ENCODE data around the gene GCM1.

GCM1 gene

DNA sequence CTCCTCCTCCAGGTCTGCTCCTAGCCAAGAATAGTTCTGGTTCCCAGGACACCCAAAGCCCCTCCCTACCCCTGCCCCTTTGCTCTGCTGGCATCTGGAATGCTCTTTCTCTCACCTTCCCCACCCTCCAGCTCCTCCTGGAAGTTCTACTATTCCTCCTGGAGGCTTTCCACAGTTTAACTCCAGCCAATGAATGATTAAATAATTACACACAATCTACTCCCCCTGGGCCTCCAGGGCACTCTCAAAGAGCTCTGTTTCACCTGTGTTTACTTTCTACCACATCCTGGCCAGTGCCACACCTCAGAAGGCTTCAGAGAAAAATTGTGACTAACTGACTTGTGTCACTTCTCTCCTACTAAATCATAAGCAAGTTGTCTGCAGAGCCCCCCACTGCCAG is 36.2 kb downstream of the GCM1 start:
- Histone ChIP-seq H3K4me3 (no peak overlapping the region), H3K27ac (no peak overlapping the region)

DNA sequence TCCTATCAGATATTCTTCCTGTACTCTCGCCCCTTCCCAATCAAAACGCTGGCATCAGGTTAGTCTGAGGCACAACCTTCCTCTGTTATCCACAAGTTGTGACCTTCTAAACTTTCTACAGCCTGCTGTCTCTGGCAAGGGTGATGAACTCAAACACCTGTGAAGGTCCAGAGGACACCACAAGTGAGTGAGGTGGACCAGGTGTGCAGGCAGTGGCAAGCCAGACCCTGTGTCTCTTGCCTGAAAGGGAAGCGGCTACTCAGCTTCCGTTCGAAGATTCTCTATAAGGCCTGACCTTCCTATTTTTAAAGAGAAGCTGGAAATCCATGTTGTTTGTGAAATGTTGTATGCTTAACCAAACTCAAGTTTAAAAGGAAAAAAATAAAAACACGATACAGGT is 36.8 kb downstream of the GCM1 start:
- no peak overlapping the region for H3K4me3 ChIP-seq
- no peak overlapping the region for H3K27ac ChIP-seq

DNA sequence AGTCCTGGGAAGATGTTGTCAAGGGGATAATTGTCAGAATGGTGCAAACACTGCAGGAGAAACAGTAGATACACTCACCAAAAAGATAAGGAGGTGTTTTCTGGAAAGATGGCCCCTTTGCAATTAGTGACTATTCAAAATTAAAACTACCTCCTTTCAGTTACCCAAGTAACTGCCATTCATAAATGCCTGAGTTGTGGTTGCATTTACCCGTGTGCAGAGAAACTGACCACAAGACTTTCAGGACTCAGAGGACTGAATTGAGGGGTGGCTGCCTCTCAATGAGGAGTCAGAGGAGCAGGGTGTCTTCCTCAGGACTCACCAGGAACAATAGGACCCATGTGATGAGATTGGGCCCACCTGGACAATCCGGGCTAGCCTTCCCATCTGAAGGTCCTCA is 39.0 kb downstream of the GCM1 start:
- H3K4me3 ChIP-seq = no peak overlapping the region
- no peak overlapping the region for H3K27ac ChIP-seq

DNA sequence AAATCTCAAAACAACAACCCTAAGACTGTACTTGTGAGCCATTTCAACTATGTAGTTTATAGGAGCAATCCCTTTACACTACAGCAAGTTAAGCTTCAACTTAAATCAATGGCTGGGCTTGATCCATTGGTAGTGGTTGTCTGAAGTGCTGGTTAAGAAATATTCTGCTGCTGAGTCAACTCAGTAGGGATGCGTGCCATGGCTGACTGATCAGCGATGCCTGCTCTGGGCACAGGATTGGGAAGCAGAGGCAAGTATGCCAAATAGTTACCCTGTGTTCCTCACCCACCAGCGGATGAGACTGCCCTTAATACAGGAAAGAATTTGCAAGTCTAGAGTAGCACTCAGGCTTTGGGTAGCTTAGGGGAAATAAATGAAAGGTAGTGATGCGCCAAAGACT is 41.5 kb downstream of the GCM1 start:
- Histone ChIP-seq H3K4me3 (no peak overlapping the region), H3K27ac (no peak overlapping the region)

DNA sequence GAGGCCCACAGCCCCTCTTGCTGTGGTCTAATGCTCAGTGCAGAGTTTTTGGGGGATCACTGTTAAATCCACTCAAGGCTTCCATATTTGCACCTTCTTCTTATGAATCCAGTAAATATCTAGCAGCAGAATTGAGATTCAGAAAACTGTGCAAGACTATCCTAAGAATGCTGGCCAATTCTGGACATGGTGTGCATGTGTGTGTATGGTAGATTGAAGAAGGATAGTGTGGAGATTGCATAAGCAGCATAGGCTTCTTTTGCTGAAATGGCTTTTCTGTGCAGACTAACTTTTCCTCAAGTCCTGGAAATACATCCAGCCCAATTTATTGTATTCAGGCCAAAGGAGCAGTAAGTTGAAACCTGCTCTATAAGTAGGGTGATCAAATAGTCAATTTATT is 43.7 kb downstream of the GCM1 start:
- Histone ChIP-seq H3K4me3 (no peak overlapping the region), H3K27ac (no peak overlapping the region)

DNA sequence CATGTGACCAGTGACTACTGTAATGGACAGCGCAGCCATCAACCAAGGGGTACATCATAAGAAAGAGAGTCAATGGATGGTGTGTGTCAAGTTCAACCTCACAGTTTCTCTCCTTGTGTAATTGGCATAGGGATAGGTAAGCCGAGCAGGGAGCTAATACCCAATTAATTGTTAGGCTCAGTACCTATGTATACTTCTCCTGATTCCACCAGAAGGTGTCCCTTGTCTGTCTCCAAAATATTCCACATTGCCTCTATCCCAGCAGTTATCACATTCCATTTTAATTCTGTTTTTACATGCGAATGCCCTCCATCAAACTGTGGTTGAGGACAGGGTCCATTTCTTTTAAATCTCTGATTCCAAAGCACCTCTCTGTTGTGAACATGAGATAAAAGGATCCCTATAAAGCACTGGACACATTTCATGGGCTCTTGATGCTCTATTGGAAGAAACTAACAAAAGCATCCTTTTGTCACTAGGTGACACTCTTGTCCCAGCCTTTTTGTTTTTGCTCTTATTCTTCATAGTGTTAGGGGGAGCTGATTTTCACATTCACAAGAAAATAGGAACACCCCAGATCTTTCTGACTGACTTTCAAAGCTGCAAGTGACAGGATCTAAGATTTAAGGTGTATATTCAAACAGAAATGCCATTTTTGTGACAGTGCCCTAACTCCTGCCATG is 44.5 kb downstream of the GCM1 start:
- H3K4me3 ChIP-seq = no peak overlapping the region
- no peak overlapping the region for H3K27ac ChIP-seq

DNA sequence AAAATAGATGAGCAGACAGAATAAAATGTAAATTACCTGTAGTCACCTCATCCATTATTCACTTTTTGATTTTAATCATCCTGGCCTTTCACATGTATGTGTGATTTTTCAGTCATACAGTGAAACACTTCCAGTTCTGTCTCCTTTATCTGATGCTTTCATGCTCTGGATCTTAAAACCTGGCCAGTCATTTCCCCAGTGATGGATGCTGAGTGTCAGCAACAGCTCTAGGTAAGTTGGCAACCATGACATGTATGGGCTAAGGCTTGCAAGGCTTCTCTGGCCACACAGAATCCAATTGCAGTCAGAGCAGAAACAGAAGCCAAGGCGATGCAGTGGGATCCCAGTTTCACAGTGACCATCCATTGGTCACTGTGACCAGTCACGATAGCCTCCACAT is 47.6 kb downstream of the GCM1 start:
- Histone ChIP-seq H3K27ac (no peak overlapping the region), H3K4me3 (no peak overlapping the region)

DNA sequence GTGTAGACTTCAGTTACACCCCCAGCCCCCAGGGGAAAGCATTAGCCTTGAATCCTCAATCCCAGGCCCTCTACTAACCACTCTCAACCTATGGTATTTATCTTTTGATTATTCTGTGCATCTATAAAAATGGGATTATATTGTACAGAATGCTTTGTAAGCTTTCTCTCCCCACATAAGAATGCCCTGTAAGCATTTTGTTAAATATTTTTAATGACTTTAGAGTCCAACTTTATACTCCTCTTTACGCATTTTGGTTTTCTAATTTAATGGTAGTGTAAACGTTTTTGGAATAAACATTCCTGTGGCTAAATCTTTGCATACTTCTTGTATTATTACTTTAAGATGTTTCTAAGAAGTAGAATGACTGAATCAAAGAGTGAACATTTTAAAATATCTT is 48.1 kb downstream of the GCM1 start:
- no peak overlapping the region for H3K27ac ChIP-seq
- no peak overlapping the region for H3K4me3 ChIP-seq

DNA sequence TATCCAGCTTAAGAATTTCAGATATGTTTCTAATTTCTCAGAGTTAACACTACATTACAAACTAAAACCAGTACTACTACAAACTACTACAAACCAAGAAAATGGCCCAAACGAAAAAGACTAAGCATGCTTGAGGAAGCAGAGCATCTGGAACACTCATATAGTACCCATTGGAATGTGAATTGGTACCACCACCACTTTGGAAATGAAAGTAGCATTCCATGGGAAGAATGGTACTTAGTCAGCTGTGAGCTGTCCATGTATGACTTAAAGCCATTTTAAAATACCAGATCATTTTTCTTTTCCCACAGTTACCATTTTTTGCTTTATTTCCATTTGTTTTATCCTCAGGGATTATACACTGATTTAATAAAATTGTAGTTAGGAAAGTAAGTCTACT is 52.9 kb downstream of the GCM1 start:
- H3K4me3 ChIP-seq = no peak overlapping the region

DNA sequence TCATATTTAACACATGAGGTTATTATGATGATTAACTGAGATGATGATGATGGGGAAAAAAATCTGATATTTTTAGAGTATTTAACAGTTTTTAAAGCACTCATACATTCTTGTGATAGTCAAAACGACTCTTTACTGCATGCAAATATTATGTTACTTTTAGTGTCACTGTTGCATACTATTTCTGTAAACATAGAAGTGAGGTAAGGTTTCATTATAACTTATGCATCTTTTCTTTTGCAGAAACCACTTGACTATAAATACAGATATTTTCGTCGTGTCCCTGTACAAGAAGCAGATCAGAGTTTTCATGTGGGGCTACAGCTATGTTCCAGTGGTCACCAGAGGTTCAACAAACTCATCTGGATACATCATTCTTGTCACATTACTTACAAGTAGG is 53.4 kb downstream of the GCM1 start:
- H3K4me3 ChIP-seq = no peak overlapping the region
- H3K27ac ChIP-seq = no peak overlapping the region

More for the DNA sequence above, 52.9 kb downstream of the GCM1 start:
- H3K27ac ChIP-seq = no peak overlapping the region

DNA sequence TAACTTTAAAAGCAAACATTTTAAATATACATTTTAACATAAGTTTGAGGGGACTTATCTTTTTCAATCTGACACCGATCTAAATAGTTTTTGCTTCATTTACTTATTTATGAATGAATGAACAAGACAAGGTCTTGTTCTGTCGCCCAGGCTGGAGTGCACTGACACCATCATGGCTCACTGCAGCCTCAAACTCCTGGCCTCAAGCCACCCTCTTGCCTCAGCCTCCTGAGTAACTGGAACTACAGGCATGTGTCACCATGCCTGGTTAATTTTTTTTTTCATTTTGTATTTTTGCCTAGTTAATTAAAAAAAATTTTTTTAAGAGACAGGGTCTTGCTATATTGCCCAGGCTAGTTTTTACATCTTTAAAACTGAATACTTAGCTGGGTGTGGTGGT is 58.1 kb downstream of the GCM1 start:
- H3K27ac ChIP-seq = no peak overlapping the region
- no peak overlapping the region for H3K4me3 ChIP-seq

DNA sequence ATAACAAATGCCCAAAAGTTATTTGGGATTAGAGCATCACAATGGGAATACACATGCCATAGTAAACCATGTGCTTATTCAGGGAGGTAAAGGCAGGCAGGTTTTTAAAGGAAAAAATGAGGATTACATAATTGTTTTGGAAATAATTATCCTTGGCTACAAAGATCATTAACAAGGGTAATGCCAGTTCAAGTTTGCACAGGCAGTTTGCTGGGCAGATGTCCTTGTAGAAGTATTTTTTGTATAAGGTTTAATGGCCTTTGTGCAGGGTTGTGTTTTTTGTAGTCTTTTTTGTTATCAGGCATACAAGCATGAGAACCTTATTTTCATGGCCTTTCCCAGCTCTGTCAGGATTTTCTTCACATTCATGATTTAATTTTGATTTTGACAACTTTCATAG is 58.7 kb downstream of the GCM1 start:
- Histone ChIP-seq H3K4me3 (no peak overlapping the region), H3K27ac (no peak overlapping the region)

DNA sequence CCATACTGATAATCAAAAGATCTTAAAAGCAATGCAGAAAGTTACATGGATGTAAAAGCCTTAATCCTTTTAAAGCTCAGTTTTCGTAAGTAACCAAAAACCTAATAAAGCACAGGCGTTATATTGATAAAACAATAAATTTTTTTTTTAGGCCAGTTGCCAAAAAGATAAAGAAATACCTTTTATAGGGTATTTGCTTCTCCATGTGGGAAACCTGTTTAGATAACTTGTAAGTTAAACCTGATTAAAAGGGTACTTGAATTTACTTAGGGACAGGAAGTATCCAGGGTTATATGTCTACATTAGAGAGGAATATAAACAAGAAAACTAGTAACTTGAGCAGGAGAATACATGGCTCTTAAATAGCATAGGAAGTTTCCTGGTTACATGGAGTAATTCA is 62.3 kb downstream of the GCM1 start:
- Histone ChIP-seq H3K27ac (no peak overlapping the region), H3K4me3 (no peak overlapping the region)

DNA sequence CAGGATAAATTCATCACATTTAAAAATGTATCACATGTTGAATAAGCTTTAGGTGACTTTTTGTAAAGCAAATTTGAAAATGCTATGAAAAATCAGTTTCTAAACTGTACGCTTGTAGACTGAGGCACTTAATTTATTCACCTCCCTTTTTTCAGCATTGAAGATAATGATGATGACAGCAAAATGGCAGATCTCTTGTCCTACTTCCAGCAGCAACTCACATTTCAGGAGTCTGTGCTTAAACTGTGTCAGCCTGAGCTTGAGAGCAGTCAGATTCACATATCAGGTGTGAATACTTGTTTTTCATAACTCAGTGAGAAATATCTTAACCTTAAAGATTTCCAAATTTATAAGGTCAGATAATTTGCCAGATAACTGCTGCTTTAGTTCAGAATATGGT is 67.8 kb downstream of the GCM1 start:
- Histone ChIP-seq H3K4me3 (no peak overlapping the region), H3K27ac (no peak overlapping the region)

Measured in skin epidermis (tissue), 12 donors.